ENCODE results near the gene CHMP2A. TPM values are rescaled to one million over a fixed set of nuclear protein-coding genes. Genes with fewer than 3 reads are reported as not detected.

The CHMP2A gene
- total RNA-seq, 4 donors from 2014 or later, result 30.9 to 77.8 (median 56.0) TPM

DNA sequence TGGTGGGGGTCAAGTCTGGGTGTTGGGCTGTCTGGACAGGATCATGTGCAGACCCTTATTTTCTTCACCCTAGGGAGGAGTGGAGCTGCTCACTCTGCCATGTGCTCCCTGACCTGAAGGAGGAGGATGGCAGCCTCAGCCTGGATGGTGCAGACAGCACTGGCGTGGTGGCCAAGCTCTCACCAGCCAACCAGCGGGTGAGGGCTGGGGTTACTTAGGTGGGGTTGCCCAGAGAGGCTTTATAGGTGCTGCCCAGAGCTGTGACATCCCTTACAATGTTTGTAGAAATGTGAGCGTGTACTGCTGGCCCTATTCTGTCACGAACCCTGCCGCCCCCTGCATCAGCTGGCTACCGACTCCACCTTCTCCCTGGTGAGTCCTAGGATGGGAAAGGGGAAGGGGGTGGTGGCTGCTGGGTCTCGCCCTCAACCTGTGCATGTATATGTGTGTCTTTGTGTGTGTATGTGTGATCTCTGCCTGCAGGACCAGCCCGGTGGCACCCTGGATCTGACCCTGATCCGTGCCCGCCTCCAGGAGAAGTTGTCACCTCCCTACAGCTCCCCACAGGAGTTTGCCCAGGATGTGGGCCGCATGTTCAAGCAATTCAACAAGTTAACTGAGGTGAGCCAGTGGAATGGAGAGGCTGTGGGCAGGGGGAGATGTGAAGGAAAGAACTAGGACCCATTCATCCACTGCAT, 5.1 kb downstream of the CHMP2A start:
- no peaks in the 10 kb centered on the region for H3K9me3 ChIP-seq
- TF ChIP-seq, protein P1, sequence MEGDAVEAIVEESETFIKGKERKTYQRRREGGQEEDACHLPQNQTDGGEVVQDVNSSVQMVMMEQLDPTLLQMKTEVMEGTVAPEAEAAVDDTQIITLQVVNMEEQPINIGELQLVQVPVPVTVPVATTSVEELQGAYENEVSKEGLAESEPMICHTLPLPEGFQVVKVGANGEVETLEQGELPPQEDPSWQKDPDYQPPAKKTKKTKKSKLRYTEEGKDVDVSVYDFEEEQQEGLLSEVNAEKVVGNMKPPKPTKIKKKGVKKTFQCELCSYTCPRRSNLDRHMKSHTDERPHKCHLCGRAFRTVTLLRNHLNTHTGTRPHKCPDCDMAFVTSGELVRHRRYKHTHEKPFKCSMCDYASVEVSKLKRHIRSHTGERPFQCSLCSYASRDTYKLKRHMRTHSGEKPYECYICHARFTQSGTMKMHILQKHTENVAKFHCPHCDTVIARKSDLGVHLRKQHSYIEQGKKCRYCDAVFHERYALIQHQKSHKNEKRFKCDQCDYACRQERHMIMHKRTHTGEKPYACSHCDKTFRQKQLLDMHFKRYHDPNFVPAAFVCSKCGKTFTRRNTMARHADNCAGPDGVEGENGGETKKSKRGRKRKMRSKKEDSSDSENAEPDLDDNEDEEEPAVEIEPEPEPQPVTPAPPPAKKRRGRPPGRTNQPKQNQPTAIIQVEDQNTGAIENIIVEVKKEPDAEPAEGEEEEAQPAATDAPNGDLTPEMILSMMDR (IDR thresholded peaks at IDR 0.05), result no peak
- TF ChIP-seq POLR2A (IDR thresholded peaks at IDR 0.05), result no peak
- peaks cover 18 to 22% of the 10 kb centered on the region in 2 donors for H3K4me1 ChIP-seq
- no peaks in the 10 kb centered on the region for H3K36me3 ChIP-seq
- DNase-seq, result no peak
- intact Hi-C loops (cut with DNase I; ENCODE audit: low total_unique reads), result no loop called here
- no peak overlapping the region for H3K4me3 ChIP-seq
- no peak overlapping the region for H3K27ac ChIP-seq
- H3K27me3 ChIP-seq, result no peaks in the 10 kb centered on the region

DNA sequence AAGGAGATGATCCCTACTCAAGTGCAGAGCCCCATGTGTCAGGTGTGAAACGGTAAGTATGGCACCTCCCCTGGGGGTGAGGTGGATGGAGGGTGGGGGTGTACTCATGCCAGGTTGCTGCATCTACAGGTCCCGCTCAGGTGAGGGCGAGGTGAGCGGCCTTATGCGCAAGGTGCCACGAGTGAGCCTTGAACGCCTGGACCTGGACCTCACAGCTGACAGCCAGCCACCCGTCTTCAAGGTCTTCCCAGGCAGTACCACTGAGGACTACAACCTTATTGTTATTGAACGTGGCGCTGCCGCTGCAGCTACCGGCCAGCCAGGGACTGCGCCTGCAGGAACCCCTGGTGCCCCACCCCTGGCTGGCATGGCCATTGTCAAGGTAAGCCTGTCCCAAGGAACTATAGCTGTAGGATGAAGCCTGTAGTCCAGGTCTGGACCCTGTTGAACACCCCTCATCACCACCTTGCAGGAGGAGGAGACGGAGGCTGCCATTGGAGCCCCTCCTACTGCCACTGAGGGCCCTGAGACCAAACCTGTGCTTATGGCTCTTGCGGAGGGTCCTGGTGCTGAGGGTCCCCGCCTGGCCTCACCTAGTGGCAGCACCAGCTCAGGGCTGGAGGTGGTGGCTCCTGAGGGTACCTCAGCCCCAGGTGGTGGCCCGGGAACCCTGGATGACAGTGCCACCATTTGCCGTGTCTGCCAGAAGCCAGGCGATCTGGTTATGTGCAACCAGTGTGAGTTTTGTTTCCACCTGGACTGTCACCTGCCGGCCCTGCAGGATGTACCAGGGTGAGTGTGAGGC, 5.8 kb downstream of the CHMP2A start:
- Histone ChIP-seq H3K36me3 (no peaks in the 10 kb centered on the region), H3K4me3 (no peak overlapping the region), H3K4me1 (peaks cover 17 to 22% of the 10 kb centered on the region in 2 donors)

DNA sequence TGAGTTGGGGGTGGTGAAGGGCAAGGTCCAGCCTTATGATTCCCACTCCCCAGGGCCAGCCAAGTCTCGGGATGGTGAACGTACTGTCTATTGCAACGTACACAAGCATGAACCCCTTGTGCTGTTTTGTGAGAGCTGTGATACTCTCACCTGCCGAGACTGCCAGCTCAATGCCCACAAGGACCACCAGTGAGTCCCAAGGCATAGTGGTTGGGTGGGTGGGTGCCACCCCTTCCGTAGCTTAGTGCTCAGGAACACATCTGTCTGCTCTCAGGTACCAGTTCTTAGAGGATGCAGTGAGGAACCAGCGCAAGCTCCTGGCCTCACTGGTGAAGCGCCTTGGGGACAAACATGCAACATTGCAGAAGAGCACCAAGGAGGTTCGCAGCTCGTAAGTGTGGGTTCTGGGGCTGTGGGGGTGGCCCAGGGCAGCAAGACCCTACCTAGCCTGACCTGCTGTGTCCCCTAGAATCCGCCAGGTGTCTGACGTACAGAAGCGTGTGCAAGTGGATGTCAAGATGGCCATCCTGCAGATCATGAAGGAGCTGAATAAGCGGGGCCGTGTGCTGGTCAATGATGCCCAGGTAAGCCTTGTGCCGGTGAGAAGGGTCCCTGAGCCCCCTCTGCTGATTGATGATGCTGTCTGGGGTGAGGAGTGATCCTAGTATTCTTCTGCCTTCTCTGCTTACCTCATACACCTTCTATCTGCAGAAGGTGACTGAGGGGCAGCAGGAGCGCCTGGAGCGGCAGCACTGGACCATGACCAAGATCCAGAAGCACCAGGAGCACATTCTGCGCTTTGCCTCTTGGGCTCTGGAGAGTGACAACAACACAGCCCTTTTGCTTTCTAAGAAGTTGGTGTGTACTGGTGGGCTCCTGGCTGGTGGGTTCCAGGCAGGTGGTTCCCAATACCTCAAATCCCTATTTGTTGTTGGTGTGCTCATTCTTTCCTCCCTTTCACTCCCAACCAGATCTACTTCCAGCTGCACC, 7.3 kb downstream of the CHMP2A start:
- Histone ChIP-seq H3K27me3 (no peaks in the 10 kb centered on the region), H3K9me3 (no peaks in the 10 kb centered on the region), H3K4me3 (no peak overlapping the region), H3K36me3 (no peaks in the 10 kb centered on the region), H3K4me1 (peaks cover 10 to 22% of the 10 kb centered on the region in 2 donors), H3K27ac (no peak overlapping the region)
- intact Hi-C loops (cut with DNase I; ENCODE audit: low total_unique reads), result no loop called here
- no peak for DNase-seq
- TF ChIP-seq POLR2A (IDR thresholded peaks at IDR 0.05), result no peak
- TF ChIP-seq, protein P1 (IDR thresholded peaks at IDR 0.05), result no peak

More for the DNA sequence above, 5.8 kb downstream of the CHMP2A start:
- Histone ChIP-seq H3K27ac (no peak overlapping the region), H3K9me3 (no peaks in the 10 kb centered on the region), H3K27me3 (no peaks in the 10 kb centered on the region)
- no peak for DNase-seq
- TF ChIP-seq, protein P1 (IDR thresholded peaks at IDR 0.05), result no peak
- no peak for TF ChIP-seq POLR2A (IDR thresholded peaks at IDR 0.05)
- intact Hi-C loops (cut with DNase I; ENCODE audit: low total_unique reads), result no loop called here

DNA sequence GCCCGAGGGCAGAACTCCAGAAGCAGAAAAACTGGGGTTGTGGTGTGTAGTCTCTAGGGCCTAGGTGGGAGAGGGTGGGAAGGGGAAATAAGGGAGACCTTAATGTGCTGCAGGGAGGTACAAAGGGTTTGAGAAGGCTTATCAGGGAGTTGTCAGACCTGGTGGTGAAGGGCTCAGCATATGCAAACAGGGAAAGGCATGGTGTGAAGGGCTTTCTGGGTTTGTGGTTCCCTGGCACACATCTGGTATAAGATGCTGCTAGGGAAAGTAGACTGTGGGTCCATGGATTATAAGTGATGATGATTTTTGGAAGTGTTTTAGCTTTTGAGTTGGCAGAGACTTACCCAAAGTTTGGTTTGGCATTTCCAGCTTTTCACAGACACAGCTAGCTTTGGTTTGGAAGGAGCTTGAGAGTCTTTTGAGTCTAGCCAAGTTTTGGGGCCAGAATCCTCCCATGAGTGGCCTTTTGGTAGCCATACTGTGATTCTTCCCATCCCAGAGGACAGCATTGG, 8.8 kb downstream of the CHMP2A start:
- no peak for TF ChIP-seq POLR2A (IDR thresholded peaks at IDR 0.05)
- TF ChIP-seq, protein P1 (IDR thresholded peaks at IDR 0.05), result no peak
- Histone ChIP-seq H3K36me3 (no peaks in the 10 kb centered on the region), H3K4me1 (peaks cover 10 to 22% of the 10 kb centered on the region in 2 donors), H3K27ac (peak overlapping the region in 1 of 2 donors; percentile 97), H3K27me3 (no peaks in the 10 kb centered on the region), H3K4me3 (peak overlapping the region; percentile 60 to 79), H3K9me3 (no peaks in the 10 kb centered on the region)
- intact Hi-C loops (cut with DNase I; ENCODE audit: low total_unique reads), result no loop called here
- DNase-seq, result no peak

All from uterus (tissue), 4 donors.